C4-2B (cell line): ENCODE measurements around the gene RAB11FIP5.

Source experiments
- CTCF ChIP-seq: fragments of 450-650 bp; conservative IDR thresholded peaks from 2 replicates; pipeline ENCODE4 v1.5.1; 2017; ENCODE audit warnings: mild to moderate bottlenecking
- ZFX ChIP-seq: fragments of 450-650 bp; IDR thresholded peaks from 2 replicates; pipeline ENCODE4 v1.6.1; 2017

DNA sequence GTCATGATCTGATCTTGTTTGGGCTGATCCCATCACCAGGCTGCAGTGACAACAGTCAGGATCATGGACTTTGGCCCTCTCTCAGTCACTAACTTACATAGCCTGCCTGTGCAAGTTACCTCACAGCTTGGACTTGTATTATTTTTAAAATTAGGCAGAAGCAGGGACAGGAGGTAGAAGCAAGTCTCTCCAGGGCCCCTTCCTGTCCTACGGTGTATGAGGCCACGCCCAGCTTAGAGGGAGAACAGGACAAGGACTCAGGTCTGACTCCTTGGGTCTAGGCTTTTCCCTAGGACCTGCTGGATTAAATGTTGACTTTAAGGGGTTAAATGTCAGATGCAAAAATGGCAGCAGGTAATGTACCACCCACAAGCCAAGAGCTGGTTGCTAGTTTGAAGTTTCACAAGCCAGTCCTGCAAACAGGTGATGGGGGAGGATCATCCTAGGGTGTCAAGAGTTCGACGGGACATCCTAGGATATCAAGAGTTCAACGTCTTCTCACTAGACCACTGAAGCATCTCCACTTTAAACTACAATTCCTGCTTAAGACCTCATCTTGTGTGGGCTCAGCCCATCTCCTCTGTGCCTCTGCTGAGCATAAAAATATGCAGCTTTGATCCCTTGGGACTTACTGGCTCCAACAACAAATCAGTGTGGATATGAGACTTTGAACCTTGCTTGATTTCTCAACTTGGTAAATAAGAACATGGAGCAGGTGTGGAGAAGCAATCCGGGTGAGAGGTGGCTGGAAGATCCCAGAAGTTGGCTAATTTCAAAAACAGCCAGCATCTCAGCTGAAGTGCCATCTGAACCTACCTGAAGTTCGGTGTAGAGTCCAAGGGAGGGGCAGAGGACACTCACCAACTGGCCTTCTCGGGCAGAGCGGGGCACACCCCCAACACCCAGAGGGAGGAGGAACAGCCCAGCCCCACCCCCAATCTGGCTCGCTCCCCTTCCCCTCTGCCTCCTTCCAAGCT lies 80.7 kb downstream of the RAB11FIP5 start:
- TF ChIP-seq ZFX (no peak), CTCF (no peak)
